ENCODE results near the gene RIOK3.

Gene RIOK3

DNA sequence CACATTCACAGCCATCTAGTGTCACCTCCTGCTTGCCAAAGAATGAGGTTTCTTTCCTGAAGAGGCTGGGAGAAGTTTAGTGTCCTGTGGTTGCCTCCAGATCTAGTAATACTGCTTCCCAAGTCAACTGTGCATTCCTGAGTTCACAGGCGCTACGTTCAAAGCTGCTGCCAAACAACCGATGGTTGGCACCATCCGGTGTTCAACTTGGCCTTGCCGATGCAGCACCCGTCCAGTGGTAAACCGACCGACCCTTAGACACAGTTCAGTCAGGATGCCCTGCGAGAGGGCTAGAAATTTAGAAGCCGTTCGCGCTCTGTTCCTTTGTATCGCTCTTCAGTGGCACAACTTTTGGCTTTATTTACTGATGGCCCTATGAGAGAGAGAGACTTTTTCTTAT lies 78.8 kb downstream of the RIOK3 start:
- DNase-seq: no peak

All from islet precursor cell (in vitro differentiated cells).